HG03558 (cell line): ENCODE measurements around the gene DNAJC4.

Experiments used
- ATAC-seq: cut with Tn5 transposase; IDR thresholded peaks from one replicate; pipeline ENCODE4 v1.9.1; 2021; ENCODE audit warnings: moderate number of reproducible peaks; ENCODE audit not compliant: unreplicated experiment; ENCODE audit errors: extremely low read depth

DNAJC4 gene

GRCh38 chr11:64227405-64227956 is 2.9 kb upstream of the DNAJC4 start:
- no peak for ATAC-seq

GRCh38 chr11:64229090-64229743 is 1.1 kb upstream of the DNAJC4 start:
- ATAC-seq = no peak

GRCh38 chr11:64229744-64230170 is 591 bp upstream of the DNAJC4 start:
- ATAC-seq = no peak

GRCh38 chr11:64230985-64231365 is 627 bp downstream of the DNAJC4 start:
- no peak for ATAC-seq

- ATAC-seq = no peak
These were observed 1.2 kb downstream of the DNAJC4 start for GRCh38 chr11:64231546-64231945.

- ATAC-seq = no peak
These were observed 2.0 kb downstream of the DNAJC4 start for GRCh38 chr11:64232182-64232966.

- no peak for ATAC-seq
These were observed 2.6 kb downstream of the DNAJC4 start for GRCh38 chr11:64232967-64233315.

- no peak for ATAC-seq
These were observed 3.7 kb downstream of the DNAJC4 start, which contains the start of gene VEGFB for GRCh38 chr11:64233913-64234586. TSS of gene VEGFB (plus strand) at chr11:64234584. CDS start at chr11:64234834, 250 bp downstream.

GRCh38 chr11:64234647-64235379 is 4.5 kb downstream of the DNAJC4 start:
- no peak for ATAC-seq

GRCh38 chr11:64235437-64236161 is 5.3 kb downstream of the DNAJC4 start:
- ATAC-seq = no peak

GRCh38 chr11:64237484-64237951 is 7.2 kb downstream of the DNAJC4 start:
- no peak for ATAC-seq

GRCh38 chr11:64238076-64238475 is 7.7 kb downstream of the DNAJC4 start:
- no peak for ATAC-seq

GRCh38 chr11:64238999-64239398 is 8.7 kb downstream of the DNAJC4 start:
- no peak for ATAC-seq

GRCh38 chr11:64239662-64240434 is 9.5 kb downstream of the DNAJC4 start:
- ATAC-seq = no peak

GRCh38 chr11:64240435-64241240 is 10.3 kb downstream of the DNAJC4 start, which contains the start of gene FKBP2:
TSS of gene FKBP2 (plus strand) at chr11:64241095. CDS start at chr11:64242388, 1,293 bp downstream.
- ATAC-seq = peak; percentile 28

- peak; percentile 34 for ATAC-seq
These were observed 10.8 kb downstream of the DNAJC4 start for GRCh38 chr11:64241241-64241490.

- no peak for ATAC-seq
These were observed 11.4 kb downstream of the DNAJC4 start for GRCh38 chr11:64241491-64242374.
